GM12878 (cell line): ENCODE data around the gene MYO1D. TPM values are rescaled to one million over a fixed set of nuclear protein-coding genes. Genes with fewer than 3 reads are reported as not detected.
A peak's percentile ranks its signal among the peaks of the same experiment; 100 is the strongest.

ENCODE experiments used
- ATAC-seq: fragments of 200-7000 bp; cut with Tn5 transposase; 3 replicates; pipeline ENCODE4 v1.9.1; 2020; ENCODE audit warnings: mild to moderate bottlenecking, moderate library complexity
- BruUV-seq: library from RNA; stranded (reverse); fragments of 400-500 nt; replicated peaks from 2 replicates; lab custom pipeline; 2021; lab: Mats Ljungman, UMichigan
- CTCF ChIA-PET: fragments of 300-600 bp; sonication (Branson Sonifier 250); formaldehyde crosslinking; extraction: SDS; loops from one replicate; lab custom pipeline; 2021; ENCODE audit warnings: inconsistent platforms; lab: Yijun Ruan, JAX
- POLR2A ChIA-PET: fragments of 350-600 bp; formaldehyde crosslinking; extraction: SDS; loops from one replicate; lab custom pipeline; 2021; ENCODE audit warnings: inconsistent platforms; lab: Charles Lee
- RAD21 ChIA-PET: fragments of 300-600 bp; sonication (Branson Sonifier 250); formaldehyde crosslinking; loops from one replicate; lab custom pipeline; 2023; ENCODE audit warnings: antibody characterized with exemption; ENCODE audit not compliant: unreplicated experiment; lab: Charles Lee
- SMC1A ChIA-PET: fragments of 300-600 bp; sonication (Branson Sonifier 250); formaldehyde crosslinking; loops from one replicate; lab custom pipeline; 2023; ENCODE audit not compliant: unreplicated experiment, uncharacterized antibody; lab: Charles Lee
- DNase-seq: peaks from one replicate; pipeline ENCODE4 v3.0.0-alpha.2; 2011; ENCODE audit warnings: low read depth, low spot score
- FAIRE-seq: peaks from 3 replicates; lab custom pipeline; 2011; peaks lifted over from hg19 to GRCh38; lab: Jason Lieb, UNC
- H2AFZ ChIP-seq: 2 replicates; pipeline ENCODE4 v1.6.0; 2011; ENCODE audit warnings: low read depth, low read length, control low read depth; ENCODE audit not compliant: control insufficient read depth
- H3K27ac ChIP-seq: 2 replicates; pipeline ENCODE4 v1.5.1; 2011; ENCODE audit warnings: control low read depth; ENCODE audit not compliant: control insufficient read depth, insufficient read depth
- H3K27me3 ChIP-seq, 2 experiments: replicated peaks in 1 of 2; 2 replicates each; pipeline versions ENCODE4 v1.6.0 to v1.6.1; 2011; ENCODE audit warnings: low read length in 1 of 2; ENCODE audit not compliant: control insufficient read depth in 2 of 2, insufficient read depth in 2 of 2
- H3K36me3 ChIP-seq, 2 experiments: 2 replicates each; pipeline ENCODE4 v1.5.1; 2011; ENCODE audit warnings: low read length in 1 of 2; ENCODE audit not compliant: control insufficient read depth in 2 of 2, insufficient read depth in 2 of 2
- H3K4me1 ChIP-seq: 2 replicates; pipeline ENCODE4 v1.6.1; 2011; ENCODE audit warnings: mild to moderate bottlenecking, low read length, moderate library complexity, mixed read lengths; ENCODE audit not compliant: control insufficient read depth, insufficient read depth
- H3K4me2 ChIP-seq: 2 replicates; pipeline ENCODE4 v1.6.0; 2011; ENCODE audit warnings: control low read depth; ENCODE audit not compliant: control insufficient read depth, insufficient read depth
- H3K4me3 ChIP-seq: fragments of 200-600 bp; sonication (generic); 2 replicates; pipeline ENCODE4 v1.5.1; 2016
- H3K79me2 ChIP-seq: 2 replicates; pipeline ENCODE4 v1.6.0; 2011; ENCODE audit warnings: low read length; ENCODE audit not compliant: control insufficient read depth, insufficient read depth
- H3K9ac ChIP-seq: 2 replicates; pipeline ENCODE4 v1.8.0; 2011; ENCODE audit warnings: low read length, control low read depth, mixed read lengths; ENCODE audit not compliant: control insufficient read depth, insufficient read depth
- H3K9me3 ChIP-seq: replicated peaks from 3 replicates; pipeline ENCODE4 v1.5.1; 2011; ENCODE audit warnings: mild to moderate bottlenecking, low read length; ENCODE audit not compliant: control insufficient read depth, insufficient read depth
- H4K20me1 ChIP-seq: 2 replicates; pipeline ENCODE4 v1.6.0; 2011; ENCODE audit not compliant: control insufficient read depth, insufficient read depth
- ATF7 ChIP-seq: fragments of 450-650 bp; IDR thresholded peaks from 2 replicates; pipeline ENCODE4 v1.6.1; 2016; ENCODE audit warnings: low read depth, mild to moderate bottlenecking
- CREB1 ChIP-seq: IDR thresholded peaks from 2 replicates; pipeline ENCODE4 v1.6.1; 2012; ENCODE audit warnings: low read depth, mild to moderate bottlenecking, inconsistent platforms
- DPF2 ChIP-seq: fragments of 450-650 bp; IDR thresholded peaks from 2 replicates; pipeline ENCODE4 v1.6.1; 2017; ENCODE audit warnings: mild to moderate bottlenecking
- ESRRA ChIP-seq: IDR thresholded peaks from 2 replicates; pipeline ENCODE4 v1.6.1; 2012; ENCODE audit warnings: mild to moderate bottlenecking, low read length, improper control_type of control experiment
- IKZF1 ChIP-seq: fragments of 450-650 bp; conservative IDR thresholded peaks from 2 replicates; pipeline ENCODE4 v1.6.1; 2017; ENCODE audit warnings: antibody characterized with exemption, mild to moderate bottlenecking
- MTA3 ChIP-seq: IDR thresholded peaks from 2 replicates; pipeline ENCODE4 v1.6.1; 2012; ENCODE audit warnings: low read length, inconsistent platforms, borderline replicate concordance
- RBBP5 ChIP-seq: fragments of 200-600 bp; sonication (generic); conservative IDR thresholded peaks from 2 replicates; pipeline ENCODE4 v1.6.1; 2016
- RUNX3 ChIP-seq: IDR thresholded peaks from 2 replicates; pipeline ENCODE4 v1.6.1; 2012; ENCODE audit warnings: low read length, inconsistent platforms
- SMAD1 ChIP-seq: fragments of 450-650 bp; IDR thresholded peaks from 2 replicates; pipeline ENCODE4 v1.6.1; 2018; ENCODE audit warnings: mild to moderate bottlenecking, low read depth; ENCODE audit not compliant: partially characterized antibody
- TCF12 ChIP-seq: IDR thresholded peaks from 2 replicates; pipeline ENCODE4 v1.6.1; 2011; ENCODE audit warnings: low read depth, mild to moderate bottlenecking, low read length
- ZNF384 ChIP-seq: IDR thresholded peaks from 2 replicates; pipeline ENCODE4 v1.6.1; 2012; ENCODE audit warnings: low read depth, mild to moderate bottlenecking, low read length, improper control_type of control experiment, borderline replicate concordance
- ZNF622 ChIP-seq: fragments of 450-650 bp; IDR thresholded peaks from 2 replicates; pipeline ENCODE4 v1.6.1; 2017; ENCODE audit warnings: mild to moderate bottlenecking, inconsistent platforms
- WGBS: methylation state at CpG from one replicate; pipeline ENCODE4 v1.1.6; 2016; ENCODE audit warnings: low lambda C conversion rate; ENCODE audit not compliant: insufficient replicate concordance, insufficient coverage; ENCODE audit errors: missing lambda C conversion rate; 5-methylcytosine and 5-hydroxymethylcytosine counted together
- in situ Hi-C: fragments of 300-500 bp; cut with MboI; formaldehyde crosslinking; loops from 9 replicates; pipeline ENCODE4 v1.14.3; 2018; ENCODE audit warnings: mixed read lengths
- intact Hi-C: fragments of 100-400 bp; cut with micrococcal nuclease; formaldehyde crosslinking; loops from one replicate; pipeline ENCODE4 v1.14.2; 2022; ENCODE audit not compliant: unreplicated experiment
- polyA plus RNA-seq, 11 experiments: library from polyadenylated mRNA; depleted of rRNA in 4 of 11; unstranded in 6 of 11; stranded (reverse) in 5 of 11; fragments of >200 nt; fragmentation: Nextera tagmentation in 4 of 11; fragmentation: Illumina TruSeq in 1 of 11; extraction: Ambion mirVana in 4 of 11; extraction: Trizol in 1 of 11; gene quantifications; 1 replicate in 1 of 11; 2 replicates in 10 of 11; pipeline versions ENCODE4 v1.2.1 to v1.2.3, GENCODE V29; 2011 to 2016; ENCODE audit warnings: inconsistent platforms in 2 of 11, missing spikeins in 2 of 11, low read depth in 1 of 11
- total RNA-seq, 4 experiments: library from RNA; depleted of rRNA in 3 of 4; stranded (reverse); fragments of >200 nt in 3 of 4; fragmentation: Illumina TruSeq in 1 of 4; extraction: Trizol in 1 of 4; gene quantifications; 2 replicates each; pipeline versions ENCODE4 v1.2.1 to v1.2.3, GENCODE V29; 2013 to 2021
- TF ChIP-seq, protein P1 (sequence below): IDR thresholded peaks from 2 replicates; pipeline ENCODE4 v1.6.1; 2012; ENCODE audit warnings: low read length, inconsistent platforms
- TF ChIP-seq, protein P2 (sequence below): IDR thresholded peaks from 2 replicates; pipeline ENCODE4 v1.6.1; 2012; ENCODE audit warnings: low read depth, low read length, improper control_type of control experiment

Gene MYO1D
- total and polyA plus RNA-seq, 10 of the 15 experiments (the other 5 are each of a cell fraction or from before 2014, with no cell fraction given) = 1.8 to 37.7 (median 25.4) TPM

DNA sequence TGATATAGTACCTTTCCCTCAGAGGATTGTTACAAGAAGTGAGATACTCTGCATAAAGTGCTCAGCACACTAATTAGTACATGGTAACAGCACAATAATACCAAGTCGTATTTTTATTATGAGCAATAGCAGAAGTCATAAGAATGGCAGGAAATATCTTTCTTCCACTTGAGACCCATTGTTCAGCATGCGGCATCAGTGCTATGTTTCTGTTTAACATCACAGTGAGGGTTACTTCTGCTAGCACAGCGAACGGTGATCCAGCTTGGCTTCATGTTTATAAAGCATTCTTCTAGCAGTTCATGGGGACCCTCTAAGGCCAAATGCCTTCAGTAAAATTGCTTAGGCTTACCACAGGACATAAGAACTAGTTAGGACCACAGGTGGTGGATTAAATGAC is 83.1 kb downstream of the MYO1D start:
- H3K36me3 ChIP-seq = no peaks in the 10 kb centered on the region

DNA sequence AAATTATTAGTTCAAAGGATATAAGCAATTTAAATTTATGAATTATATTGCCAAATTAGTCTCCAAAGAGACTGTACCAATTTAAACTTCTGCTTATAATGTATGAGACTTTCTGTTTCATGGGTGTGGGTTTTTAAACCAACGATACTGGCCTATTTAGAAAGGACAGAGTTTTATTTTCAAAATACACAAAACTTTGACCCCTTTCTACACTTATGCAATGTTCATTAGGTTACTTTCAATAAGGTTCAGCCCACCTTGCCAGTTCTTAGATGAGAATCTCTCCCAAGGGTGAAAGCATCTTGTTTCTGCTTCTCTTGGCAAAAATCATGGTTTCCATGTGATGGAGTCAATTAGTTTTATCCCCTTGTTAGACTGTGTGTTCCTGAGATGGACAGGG is 84.7 kb downstream of the MYO1D start:
- Histone ChIP-seq H3K4me1 (peaks cover 6% of the 10 kb centered on the region), H2AFZ (no peak overlapping the region), H3K4me3 (no peak overlapping the region), H3K79me2 (no peaks in the 10 kb centered on the region), H4K20me1 (no peaks in the 10 kb centered on the region), H3K4me2 (peak overlapping the region; percentile 57; the same call in 1 of the 2 replicates), H3K36me3 (no peaks in the 10 kb centered on the region), H3K9me3 (no peaks in the 10 kb centered on the region), H3K27ac (no peak overlapping the region), H3K27me3 (no peaks in the 10 kb centered on the region), H3K9ac (no peak overlapping the region)
- ChIA-PET SMC1A (interaction anchor here (0.8 to 3.2 kb wide), 12 partner anchors 8 to 154 kb away, joined by 3 to 31 read pairs (median 4); partner anchors contain the start of gene MYO1D), RAD21 (interaction anchor here (1.0 to 4.5 kb wide), 6 partner anchors 9 to 84 kb away, joined by 3 to 30 read pairs (median 6); partner anchors contain the start of gene MYO1D), POLR2A (interaction anchor here (1.0 to 1.4 kb wide), 2 partner anchors 10 to 13 kb away, joined by 3 to 6 read pairs; no protein-coding TSS in a partner anchor), CTCF (interaction anchor here (0.7 to 3.5 kb wide), 6 partner anchors 9 to 117 kb away, joined by 3 to 35 read pairs (median 5); partner anchors contain the start of gene MYO1D)
- ATAC-seq = peak; percentile 71
- no peak for DNase-seq
- FAIRE-seq = no peak
- in situ Hi-C loops (no loop called here), intact Hi-C loops (no loop called here)
- no TSS peak for BruUV-seq
- WGBS = 0% methylated on average over 1 of the region's 1 CpG
- TF ChIP-seq MTA3 (no peak), DPF2 (no peak), RBBP5 (no peak), ZNF384 (no peak), ZNF622 (no peak), TCF12 (no peak), CREB1 (no peak), RUNX3 (no peak), ESRRA (no peak), IKZF1 (no peak)
- TF ChIP-seq, protein P1, sequence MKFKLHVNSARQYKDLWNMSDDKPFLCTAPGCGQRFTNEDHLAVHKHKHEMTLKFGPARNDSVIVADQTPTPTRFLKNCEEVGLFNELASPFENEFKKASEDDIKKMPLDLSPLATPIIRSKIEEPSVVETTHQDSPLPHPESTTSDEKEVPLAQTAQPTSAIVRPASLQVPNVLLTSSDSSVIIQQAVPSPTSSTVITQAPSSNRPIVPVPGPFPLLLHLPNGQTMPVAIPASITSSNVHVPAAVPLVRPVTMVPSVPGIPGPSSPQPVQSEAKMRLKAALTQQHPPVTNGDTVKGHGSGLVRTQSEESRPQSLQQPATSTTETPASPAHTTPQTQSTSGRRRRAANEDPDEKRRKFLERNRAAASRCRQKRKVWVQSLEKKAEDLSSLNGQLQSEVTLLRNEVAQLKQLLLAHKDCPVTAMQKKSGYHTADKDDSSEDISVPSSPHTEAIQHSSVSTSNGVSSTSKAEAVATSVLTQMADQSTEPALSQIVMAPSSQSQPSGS = no peak
- TF ChIP-seq, protein P2, sequence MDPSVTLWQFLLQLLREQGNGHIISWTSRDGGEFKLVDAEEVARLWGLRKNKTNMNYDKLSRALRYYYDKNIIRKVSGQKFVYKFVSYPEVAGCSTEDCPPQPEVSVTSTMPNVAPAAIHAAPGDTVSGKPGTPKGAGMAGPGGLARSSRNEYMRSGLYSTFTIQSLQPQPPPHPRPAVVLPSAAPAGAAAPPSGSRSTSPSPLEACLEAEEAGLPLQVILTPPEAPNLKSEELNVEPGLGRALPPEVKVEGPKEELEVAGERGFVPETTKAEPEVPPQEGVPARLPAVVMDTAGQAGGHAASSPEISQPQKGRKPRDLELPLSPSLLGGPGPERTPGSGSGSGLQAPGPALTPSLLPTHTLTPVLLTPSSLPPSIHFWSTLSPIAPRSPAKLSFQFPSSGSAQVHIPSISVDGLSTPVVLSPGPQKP = no peak

More for the DNA sequence above, 83.1 kb downstream of the MYO1D start:
- in situ Hi-C loops (no loop called here), intact Hi-C loops (no loop called here)
- H3K9me3 ChIP-seq = no peaks in the 10 kb centered on the region
- FAIRE-seq = no peak
- RAD21 ChIA-PET = interaction anchor here (1.7 to 4.5 kb wide), 2 partner anchors 42 to 83 kb away, joined by 6 to 30 read pairs; partner anchors contain the start of gene MYO1D
- H3K79me2 ChIP-seq = no peaks in the 10 kb centered on the region
- TF ChIP-seq SMAD1 (no peak), ATF7 (no peak)
- TF ChIP-seq, protein P2 = no peak
- TF ChIP-seq, all 136 proteins: peak for 0
- BruUV-seq = no TSS peak
- Histone ChIP-seq H2AFZ (no peak overlapping the region), H3K27ac (no peak overlapping the region), H4K20me1 (no peaks in the 10 kb centered on the region), H3K4me3 (no peak overlapping the region), H3K9ac (no peak overlapping the region), H3K4me2 (no peak overlapping the region), H3K4me1 (peaks cover 6% of the 10 kb centered on the region), H3K27me3 (no peaks in the 10 kb centered on the region)
- DNase-seq (no peak), ATAC-seq (no peak)
- 76% methylated on average over 4 of the region's 4 CpGs for WGBS
- POLR2A ChIA-PET = interaction anchor here (0.9 to 1.0 kb wide), 2 partner anchors 40 to 79 kb away, joined by 3 read pairs; no protein-coding TSS in a partner anchor
- SMC1A ChIA-PET = interaction anchor here (0.7 to 3.2 kb wide), 3 partner anchors 9 to 82 kb away, joined by 3 to 31 read pairs (median 10); partner anchors contain the start of gene MYO1D
- CTCF ChIA-PET = interaction anchor here (1.0 to 3.5 kb wide), 4 partner anchors 8 to 122 kb away, joined by 3 to 35 read pairs (median 12); partner anchors contain the start of gene MYO1D
